GM23338 (cell line): ENCODE measurements around the gene SNX32. TPM values are rescaled to one million over a fixed set of nuclear protein-coding genes. Genes with fewer than 3 reads are reported as not detected.

Experiments
- EZH2 ChIP-seq: fragments of 200-600 bp; sonication (generic); IDR thresholded peaks from one replicate; pipeline ENCODE4 v1.8.0; 2017; ENCODE audit warnings: antibody characterized with exemption, mild to moderate bottlenecking, low read depth; ENCODE audit not compliant: unreplicated experiment
- EZH2phosphoT487 ChIP-seq: fragments of 200-600 bp; sonication (generic); IDR thresholded peaks from one replicate; pipeline ENCODE4 v1.8.1; 2018; ENCODE audit warnings: antibody characterized with exemption; ENCODE audit not compliant: unreplicated experiment
- JUNB ChIP-seq: IDR thresholded peaks from one replicate; pipeline ENCODE4 v1.6.1; 2016; ENCODE audit warnings: antibody characterized with exemption; ENCODE audit not compliant: unreplicated experiment
- POLR2AphosphoS5 ChIP-seq: IDR thresholded peaks from 2 replicates; pipeline ENCODE4 v1.6.1; 2016; ENCODE audit warnings: antibody characterized with exemption, low read depth
- STAT1 ChIP-seq: IDR thresholded peaks from one replicate; pipeline ENCODE4 v1.6.1; 2016; ENCODE audit warnings: antibody characterized with exemption; ENCODE audit not compliant: unreplicated experiment
- ZNF114 ChIP-seq: fragments of 250-450 bp; sonication (Bioruptor Pico); IDR thresholded peaks from 2 replicates; pipeline ENCODE4 v1.5.0; 2020; ENCODE audit warnings: mild to moderate bottlenecking, moderate library complexity
- ZNF331 ChIP-seq: fragments of 250-450 bp; sonication (Bioruptor Pico); IDR thresholded peaks from 2 replicates; pipeline ENCODE4 v1.5.0; 2020; ENCODE audit warnings: low read depth, mild to moderate bottlenecking, moderate library complexity
- ZNF462 ChIP-seq: fragments of 250-450 bp; sonication (Bioruptor Pico); IDR thresholded peaks from 2 replicates; pipeline ENCODE4 v1.5.0; 2020; ENCODE audit warnings: mild to moderate bottlenecking, moderate library complexity
- polyA plus RNA-seq: library from polyadenylated mRNA; unstranded; fragments of >200 nt; fragmentation: Nextera tagmentation; extraction: Ambion mirVana; gene quantifications from 2 replicates; pipeline ENCODE4 v1.2.1, GENCODE V29; 2016
- total RNA-seq: library from RNA; depleted of rRNA; stranded (reverse); fragments of >200 nt; shearing (Covaris generic); gene quantifications from 2 replicates; pipeline ENCODE4 v1.2.3, GENCODE V29; 2014
- TF ChIP-seq, protein P1 (sequence below): IDR thresholded peaks from 2 replicates; pipeline ENCODE4 v1.6.1; 2016; ENCODE audit warnings: antibody characterized with exemption

SNX32 gene
- total and polyA plus RNA-seq, 2 experiments from 2014 or later, result 0.49 to 1.2 TPM

GRCh38 chr11:65895482-65895981 lies 61.8 kb downstream of the SNX32 start (continued):
- TF ChIP-seq ZNF462 (CRISPR knock-in tag), result no peak
- TF ChIP-seq STAT1, result no peak
- TF ChIP-seq POLR2AphosphoS5, result no peak
- TF ChIP-seq ZNF114 (CRISPR knock-in tag), result no peak
- TF ChIP-seq, protein P1, sequence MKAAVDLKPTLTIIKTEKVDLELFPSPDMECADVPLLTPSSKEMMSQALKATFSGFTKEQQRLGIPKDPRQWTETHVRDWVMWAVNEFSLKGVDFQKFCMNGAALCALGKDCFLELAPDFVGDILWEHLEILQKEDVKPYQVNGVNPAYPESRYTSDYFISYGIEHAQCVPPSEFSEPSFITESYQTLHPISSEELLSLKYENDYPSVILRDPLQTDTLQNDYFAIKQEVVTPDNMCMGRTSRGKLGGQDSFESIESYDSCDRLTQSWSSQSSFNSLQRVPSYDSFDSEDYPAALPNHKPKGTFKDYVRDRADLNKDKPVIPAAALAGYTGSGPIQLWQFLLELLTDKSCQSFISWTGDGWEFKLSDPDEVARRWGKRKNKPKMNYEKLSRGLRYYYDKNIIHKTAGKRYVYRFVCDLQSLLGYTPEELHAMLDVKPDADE, result no peak
- TF ChIP-seq EZH2, result no peak
- TF ChIP-seq EZH2phosphoT487, result no peak
- TF ChIP-seq ZNF331 (CRISPR knock-in tag), result no peak
- TF ChIP-seq JUNB, result no peak
